KOPT-K1 (cell line): Measurements from ENCODE around the gene CHL1.

Experiments
- H3K27ac ChIP-seq: fragments of 200-600 bp; sonication (generic); 2 replicates; pipeline ENCODE4 v1.5.1; 2016; ENCODE audit warnings: antibody characterized with exemption, mild to moderate bottlenecking, low read depth, low read length; ENCODE audit not compliant: poor library complexity, severe bottlenecking
- H3K36me3 ChIP-seq: fragments of 200-600 bp; sonication (generic); 2 replicates; pipeline ENCODE4 v1.5.1; 2017; ENCODE audit warnings: antibody characterized with exemption, mild to moderate bottlenecking, low read length, moderate library complexity; ENCODE audit not compliant: insufficient read depth
- H3K9me3 ChIP-seq: fragments of 200-600 bp; sonication (generic); 2 replicates; pipeline ENCODE4 v1.5.1; 2017; ENCODE audit warnings: antibody characterized with exemption, low read length, mild to moderate bottlenecking; ENCODE audit not compliant: insufficient read depth, poor library complexity, severe bottlenecking

Gene CHL1

GRCh38 chr3:288417-288816 lies 91.9 kb downstream of the CHL1 start:
- Histone ChIP-seq H3K9me3 (no peaks in the 10 kb centered on the region), H3K36me3 (no peaks in the 10 kb centered on the region)

GRCh38 chr3:291028-291427 lies 94.5 kb downstream of the CHL1 start:
- H3K9me3 ChIP-seq: no peaks in the 10 kb centered on the region
- H3K36me3 ChIP-seq: no peaks in the 10 kb centered on the region
- no peak overlapping the region for H3K27ac ChIP-seq

More at GRCh38 chr3:288417-288816, 91.9 kb downstream of the CHL1 start:
- H3K27ac ChIP-seq: no peak overlapping the region

- Histone ChIP-seq H3K27ac (no peak overlapping the region), H3K9me3 (no peaks in the 10 kb centered on the region), H3K36me3 (no peaks in the 10 kb centered on the region)
Observed at GRCh38 chr3:291646-292436, 95.3 kb downstream of the CHL1 start.

GRCh38 chr3:294096-294495 lies 97.5 kb downstream of the CHL1 start:
- H3K9me3 ChIP-seq: no peaks in the 10 kb centered on the region
- no peaks in the 10 kb centered on the region for H3K36me3 ChIP-seq
- H3K27ac ChIP-seq: no peak overlapping the region

- Histone ChIP-seq H3K36me3 (no peaks in the 10 kb centered on the region), H3K9me3 (no peaks in the 10 kb centered on the region), H3K27ac (no peak overlapping the region)
Observed at GRCh38 chr3:294581-294980, 98.0 kb downstream of the CHL1 start.

- Histone ChIP-seq H3K36me3 (no peaks in the 10 kb centered on the region), H3K9me3 (no peaks in the 10 kb centered on the region), H3K27ac (no peak overlapping the region)
Observed at GRCh38 chr3:295166-295565, 98.6 kb downstream of the CHL1 start.

GRCh38 chr3:297585-297984 lies 101.0 kb downstream of the CHL1 start:
- Histone ChIP-seq H3K9me3 (no peaks in the 10 kb centered on the region), H3K27ac (no peak overlapping the region), H3K36me3 (no peaks in the 10 kb centered on the region)

GRCh38 chr3:299590-300301 lies 103.2 kb downstream of the CHL1 start:
- H3K9me3 ChIP-seq: no peaks in the 10 kb centered on the region
- H3K36me3 ChIP-seq: no peaks in the 10 kb centered on the region
- H3K27ac ChIP-seq: no peak overlapping the region

- Histone ChIP-seq H3K9me3 (no peaks in the 10 kb centered on the region), H3K27ac (no peak overlapping the region), H3K36me3 (no peaks in the 10 kb centered on the region)
Observed at GRCh38 chr3:307182-307581, 110.6 kb downstream of the CHL1 start.

GRCh38 chr3:308597-309321 lies 112.2 kb downstream of the CHL1 start:
- Histone ChIP-seq H3K27ac (no peak overlapping the region), H3K36me3 (no peaks in the 10 kb centered on the region), H3K9me3 (no peaks in the 10 kb centered on the region)

GRCh38 chr3:312160-312733 lies 115.7 kb downstream of the CHL1 start:
- Histone ChIP-seq H3K36me3 (no peaks in the 10 kb centered on the region), H3K9me3 (no peaks in the 10 kb centered on the region), H3K27ac (no peak overlapping the region)

GRCh38 chr3:312911-313310 lies 116.3 kb downstream of the CHL1 start:
- Histone ChIP-seq H3K9me3 (no peaks in the 10 kb centered on the region), H3K36me3 (no peaks in the 10 kb centered on the region), H3K27ac (no peak overlapping the region)

- H3K9me3 ChIP-seq: no peaks in the 10 kb centered on the region
Observed at GRCh38 chr3:317012-317411, 120.4 kb downstream of the CHL1 start.

GRCh38 chr3:318903-319302 lies 122.3 kb downstream of the CHL1 start:
- no peaks in the 10 kb centered on the region for H3K9me3 ChIP-seq
- no peaks in the 10 kb centered on the region for H3K36me3 ChIP-seq
- no peak overlapping the region for H3K27ac ChIP-seq

More at GRCh38 chr3:317012-317411, 120.4 kb downstream of the CHL1 start:
- Histone ChIP-seq H3K27ac (no peak overlapping the region), H3K36me3 (no peaks in the 10 kb centered on the region)

- Histone ChIP-seq H3K27ac (no peak overlapping the region), H3K9me3 (no peaks in the 10 kb centered on the region), H3K36me3 (no peaks in the 10 kb centered on the region)
Observed at GRCh38 chr3:324423-324822, 127.9 kb downstream of the CHL1 start.
